ENCODE results near the gene RLF.

DNA sequence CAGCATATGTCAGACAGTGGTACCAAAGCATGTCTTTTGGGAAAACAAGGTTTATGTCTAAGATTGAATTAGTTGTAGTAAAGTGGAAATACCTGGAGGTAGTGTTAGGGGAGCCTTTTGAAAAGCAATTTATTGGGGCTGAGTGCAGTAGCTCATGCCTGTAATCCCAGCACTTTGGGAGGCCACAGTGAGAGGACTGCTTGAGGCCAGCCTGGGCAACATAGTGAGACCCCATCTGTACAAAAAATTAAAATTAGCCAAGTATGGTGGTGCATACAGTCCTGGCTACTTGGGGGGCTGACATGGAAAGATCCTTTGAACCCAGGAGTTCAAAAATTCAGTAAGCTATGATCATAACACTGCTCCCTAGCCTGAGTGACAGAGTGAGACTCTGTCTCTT, 104.1 kb downstream of the RLF start:
- TF ChIP-seq POLR2A (IDR thresholded peaks at IDR 0.05; ENCODE audit: low read depth, low read length) (no peak), POLR2AphosphoS5 (IDR thresholded peaks at IDR 0.05; ENCODE audit: low read depth, low read length) (no peak)

All from GM12892 (cell line).